Endothelial cell of umbilical vein (primary cell): Measurements from ENCODE around the gene PRRT1. TPM values are rescaled to one million over a fixed set of nuclear protein-coding genes. Genes with fewer than 3 reads are reported as not detected.

Experiments used
- BruUV-seq: library from RNA; stranded (reverse); fragments of 400-500 nt; replicated peaks from 2 replicates; lab custom pipeline; 2021; lab: Mats Ljungman, UMichigan
- CTCF ChIA-PET: fragments of 300-600, 350-600 bp; sonication (Branson Sonifier 250); formaldehyde crosslinking; loops from one replicate; lab custom pipeline; 2021; ENCODE audit warnings: antibody characterized with exemption, inconsistent platforms; lab: Charles Lee
- POLR2A ChIA-PET: fragments of 300-600, 350-600 bp; sonication (Branson Sonifier 250); formaldehyde crosslinking; loops from one replicate; lab custom pipeline; 2021; ENCODE audit warnings: antibody characterized with exemption, inconsistent platforms; lab: Charles Lee
- DNase-seq: peaks from one replicate; pipeline ENCODE4 v3.0.0-alpha.2; 2011; ENCODE audit warnings: low read depth, low spot score
- FAIRE-seq: peaks from 2 replicates; lab custom pipeline; 2011; peaks lifted over from hg19 to GRCh38; lab: Jason Lieb, UNC
- H2AFZ ChIP-seq: 2 replicates; pipeline ENCODE4 v1.6.0; 2012; ENCODE audit warnings: low read depth, low read length, control low read depth, inconsistent platforms
- H3K27ac ChIP-seq: 2 replicates; pipeline ENCODE4 v1.5.1; 2011; ENCODE audit warnings: low read depth, mild to moderate bottlenecking, control low read depth, low read length, moderate library complexity; ENCODE audit not compliant: insufficient read depth
- H3K27me3 ChIP-seq, 2 experiments: 2 replicates each; pipeline versions ENCODE4 v1.6.0 to v1.6.1; 2011; ENCODE audit warnings: low read length in 2 of 2, mixed read lengths in 1 of 2; ENCODE audit not compliant: control insufficient read depth in 2 of 2, insufficient read depth in 2 of 2
- H3K36me3 ChIP-seq, 2 experiments: 2 replicates in 1 of 2; 3 replicates in 1 of 2; pipeline ENCODE4 v1.5.1; 2011; ENCODE audit warnings: low read length in 2 of 2, mild to moderate bottlenecking in 1 of 2, moderate library complexity in 1 of 2; ENCODE audit not compliant: control insufficient read depth in 2 of 2, insufficient read depth in 2 of 2; ENCODE audit errors: extremely low read depth in 1 of 2
- H3K4me1 ChIP-seq: 3 replicates; pipeline ENCODE4 v1.5.1; 2011; ENCODE audit warnings: mild to moderate bottlenecking, low read length; ENCODE audit not compliant: control insufficient read depth, insufficient read depth; ENCODE audit errors: extremely low read depth
- H3K4me2 ChIP-seq: 2 replicates; pipeline ENCODE4 v1.6.1; 2011; ENCODE audit warnings: low read length, control low read depth, mixed read lengths; ENCODE audit not compliant: insufficient read depth
- H3K4me3 ChIP-seq, 3 experiments: fragments of 200-600 bp in 1 of 3; sonication (generic), shearing (Covaris generic) in 1 of 3; replicated peaks in 1 of 3; 2 replicates each; pipeline ENCODE4 v1.5.1; 2011 to 2016; ENCODE audit warnings: control low read depth in 3 of 3, low read length in 3 of 3, mild to moderate bottlenecking in 2 of 3, inconsistent platforms in 1 of 3, low read depth in 1 of 3, moderate library complexity in 1 of 3; ENCODE audit not compliant: insufficient read depth in 1 of 3
- H3K79me2 ChIP-seq: 2 replicates; pipeline ENCODE4 v1.6.0; 2012; ENCODE audit warnings: low read length, inconsistent platforms; ENCODE audit not compliant: control insufficient read depth, insufficient read depth
- H3K9ac ChIP-seq: replicated peaks from 2 replicates; pipeline ENCODE3; 2011; ENCODE audit warnings: low read length, control low read depth; ENCODE audit not compliant: insufficient read depth; ENCODE audit errors: extremely low read depth
- H3K9me1 ChIP-seq: replicated peaks from 3 replicates; pipeline ENCODE4 v1.6.0; 2011; ENCODE audit warnings: mild to moderate bottlenecking, low read length; ENCODE audit not compliant: control insufficient read depth, insufficient read depth; ENCODE audit errors: extremely low read depth
- H3K9me3 ChIP-seq: replicated peaks from 2 replicates; pipeline ENCODE4 v1.5.1; 2012; ENCODE audit warnings: low read length, inconsistent platforms; ENCODE audit not compliant: control insufficient read depth, insufficient read depth
- H4K20me1 ChIP-seq: replicated peaks from 2 replicates; pipeline ENCODE3; 2011; ENCODE audit warnings: mild to moderate bottlenecking, low read length; ENCODE audit not compliant: control insufficient read depth, insufficient read depth; ENCODE audit errors: extremely low read depth
- EZH2 ChIP-seq: IDR thresholded peaks from 2 replicates; pipeline ENCODE4 v1.6.1; 2012; ENCODE audit warnings: borderline replicate concordance, low read depth, mild to moderate bottlenecking, moderate library complexity, low read length, inconsistent platforms; ENCODE audit not compliant: severe bottlenecking
- FOS ChIP-seq: IDR thresholded peaks from 2 replicates; pipeline ENCODE4 v1.6.1; 2011; ENCODE audit warnings: mild to moderate bottlenecking, low read length, moderate library complexity, borderline replicate concordance; ENCODE audit not compliant: insufficient read depth
- GATA2 ChIP-seq: IDR thresholded peaks from 2 replicates; pipeline ENCODE4 v1.7.0; 2011; ENCODE audit warnings: low read depth, mild to moderate bottlenecking, moderate library complexity, mixed read lengths, low read length; ENCODE audit not compliant: insufficient read length, insufficient read depth
- JUN ChIP-seq: IDR thresholded peaks from 2 replicates; pipeline ENCODE4 v1.6.1; 2011; ENCODE audit warnings: borderline replicate concordance, low read depth; ENCODE audit not compliant: insufficient read length, insufficient read depth
- MYC ChIP-seq: IDR thresholded peaks from one replicate; pipeline ENCODE4 v1.6.1; 2011; ENCODE audit warnings: mild to moderate bottlenecking, low read depth, low read length
- POLR2A ChIP-seq: IDR thresholded peaks from 2 replicates; pipeline ENCODE4 v1.6.1; 2012; ENCODE audit warnings: low read depth, mild to moderate bottlenecking, control low read depth, low read length
- POLR2AphosphoS5 ChIP-seq: IDR thresholded peaks from 2 replicates; pipeline ENCODE4 v1.6.1; 2012; ENCODE audit warnings: low read depth, mild to moderate bottlenecking, control low read depth, low read length, moderate library complexity; ENCODE audit not compliant: insufficient read depth
- dilution Hi-C: fragments of 300-500 bp; cut with MboI; formaldehyde crosslinking; loops from one replicate; pipeline ENCODE4 v1.15.0; 2019; ENCODE audit warnings: low sequenced_read_pairs; ENCODE audit not compliant: extremely low pct_ligation_motif_present
- intact Hi-C: fragments of 100-400 bp; cut with micrococcal nuclease; formaldehyde crosslinking; loops from one replicate; pipeline ENCODE4 v1.10.0; 2022
- polyA plus RNA-seq, 4 experiments: library from polyadenylated mRNA; depleted of rRNA in 3 of 4; stranded (reverse) in 3 of 4; unstranded in 1 of 4; fragments of >200 nt; gene quantifications; 2 replicates each; pipeline versions ENCODE4 v1.2.1 to v1.2.3, GENCODE V29; 2011 to 2012; ENCODE audit warnings: missing spikeins in 1 of 4
- total RNA-seq: library from RNA; stranded (reverse); gene quantifications from 2 replicates; pipeline ENCODE4 v1.2.3, GENCODE V29; 2021
- TF ChIP-seq, protein P1 (sequence below): IDR thresholded peaks from 2 replicates; pipeline ENCODE4 v1.6.1; 2011; ENCODE audit not compliant: insufficient read depth, insufficient read length
- TF ChIP-seq, protein P2 (sequence below), 2 donors: IDR thresholded peaks; 1 replicate in 1 of 2; 2 replicates in 1 of 2; pipeline ENCODE4 v1.5.1; 2011; ENCODE audit warnings: low read length in 2 of 2, mild to moderate bottlenecking in 2 of 2, moderate library complexity in 2 of 2, control low read depth in 1 of 2, inconsistent platforms in 1 of 2, low read depth in 1 of 2; ENCODE audit not compliant: insufficient read depth in 1 of 2; ENCODE audit errors: extremely low read depth in 1 of 2

The PRRT1 gene
- total and polyA plus RNA-seq, 2 donors (not counting 3 experiments of a cell fraction or from before 2014, with no cell fraction given), result 0.55 to 1.3 TPM

DNA sequence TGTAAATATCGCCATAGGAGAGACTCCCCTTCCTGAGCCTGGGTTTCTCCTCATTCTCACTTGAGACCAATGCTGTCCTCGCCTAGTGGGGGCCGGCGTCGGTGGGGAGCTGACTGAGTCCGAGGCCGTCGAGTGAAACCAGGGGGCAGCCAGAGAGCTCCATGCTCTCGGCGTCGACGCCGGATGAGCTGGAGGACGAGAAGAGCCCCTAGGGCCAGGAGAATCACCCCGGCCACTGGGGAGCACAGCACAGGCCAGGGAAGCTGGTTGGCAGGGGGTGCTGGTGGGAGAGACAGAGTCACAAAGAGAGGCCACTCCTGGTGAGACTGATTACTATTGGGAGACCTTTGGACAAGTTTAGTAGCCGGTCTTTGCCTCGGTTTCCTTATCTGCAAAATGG lies 47.1 kb upstream of the PRRT1 start:
- no peak overlapping the region for H3K9ac ChIP-seq
- H3K9me1 ChIP-seq, result no peaks in the 10 kb centered on the region
- no peaks in the 10 kb centered on the region for H3K9me3 ChIP-seq
- H3K36me3 ChIP-seq, result peaks cover 4 to 5% of the 10 kb centered on the region in 2 experiments
- POLR2A ChIA-PET, result no interaction called here
- BruUV-seq, result no TSS peak
- H4K20me1 ChIP-seq, result no peaks in the 10 kb centered on the region
- dilution Hi-C loops (no loop called here), intact Hi-C loops (loop anchor here (10.0 kb wide), 2 partner anchors 154 to 534 kb away; partner anchors contain the start of genes C6orf47, CSNK2B, GPANK1 and LY6G5B)
- H3K4me2 ChIP-seq, result no peak overlapping the region
- H3K4me1 ChIP-seq, result peaks cover 19% of the 10 kb centered on the region
- H3K27ac ChIP-seq, result no peak overlapping the region
- H2AFZ ChIP-seq, result no peak overlapping the region
- no peaks in the 10 kb centered on the region for H3K79me2 ChIP-seq
- CTCF ChIA-PET, result no interaction called here
- H3K27me3 ChIP-seq, result no peaks in the 10 kb centered on the region
- no peak for TF ChIP-seq MYC
- no peak for TF ChIP-seq FOS
- TF ChIP-seq POLR2AphosphoS5, result no peak
- no peak for TF ChIP-seq EZH2
- no peak for TF ChIP-seq GATA2
- TF ChIP-seq, protein P1, sequence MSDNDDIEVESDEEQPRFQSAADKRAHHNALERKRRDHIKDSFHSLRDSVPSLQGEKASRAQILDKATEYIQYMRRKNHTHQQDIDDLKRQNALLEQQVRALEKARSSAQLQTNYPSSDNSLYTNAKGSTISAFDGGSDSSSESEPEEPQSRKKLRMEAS, result no peak
- no peak for TF ChIP-seq JUN
- TF ChIP-seq, protein P2, sequence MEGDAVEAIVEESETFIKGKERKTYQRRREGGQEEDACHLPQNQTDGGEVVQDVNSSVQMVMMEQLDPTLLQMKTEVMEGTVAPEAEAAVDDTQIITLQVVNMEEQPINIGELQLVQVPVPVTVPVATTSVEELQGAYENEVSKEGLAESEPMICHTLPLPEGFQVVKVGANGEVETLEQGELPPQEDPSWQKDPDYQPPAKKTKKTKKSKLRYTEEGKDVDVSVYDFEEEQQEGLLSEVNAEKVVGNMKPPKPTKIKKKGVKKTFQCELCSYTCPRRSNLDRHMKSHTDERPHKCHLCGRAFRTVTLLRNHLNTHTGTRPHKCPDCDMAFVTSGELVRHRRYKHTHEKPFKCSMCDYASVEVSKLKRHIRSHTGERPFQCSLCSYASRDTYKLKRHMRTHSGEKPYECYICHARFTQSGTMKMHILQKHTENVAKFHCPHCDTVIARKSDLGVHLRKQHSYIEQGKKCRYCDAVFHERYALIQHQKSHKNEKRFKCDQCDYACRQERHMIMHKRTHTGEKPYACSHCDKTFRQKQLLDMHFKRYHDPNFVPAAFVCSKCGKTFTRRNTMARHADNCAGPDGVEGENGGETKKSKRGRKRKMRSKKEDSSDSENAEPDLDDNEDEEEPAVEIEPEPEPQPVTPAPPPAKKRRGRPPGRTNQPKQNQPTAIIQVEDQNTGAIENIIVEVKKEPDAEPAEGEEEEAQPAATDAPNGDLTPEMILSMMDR (IDR thresholded peaks at IDR 0.05; ENCODE audit: extremely low read depth in 1 of 2, insufficient read depth in 1 of 2, low read depth in 1 of 2, low read length in 2 of 2), result no peak
- no peak for TF ChIP-seq POLR2A
- no peak for FAIRE-seq
- DNase-seq, result no peak
- H3K4me3 ChIP-seq, result no peak overlapping the region
